AG09309 (cell line): ENCODE measurements around the gene AJAP1.

Experiments
- DNase-seq: peaks from one replicate; pipeline ENCODE4 v3.0.0-alpha.2; 2010; ENCODE audit warnings: low read depth
- H3K4me3 ChIP-seq: 2 replicates; pipeline ENCODE4 v1.5.1; 2011; ENCODE audit warnings: mild to moderate bottlenecking, low read depth, low read length, moderate library complexity; ENCODE audit not compliant: control insufficient read depth
- TF ChIP-seq, protein P1 (sequence below): IDR thresholded peaks from 2 replicates; pipeline ENCODE4 v1.5.1; 2011; ENCODE audit warnings: mild to moderate bottlenecking, low read depth, low read length, inconsistent platforms; ENCODE audit not compliant: insufficient read depth, control insufficient read depth; ENCODE audit errors: missing control alignments

The AJAP1 gene

DNA sequence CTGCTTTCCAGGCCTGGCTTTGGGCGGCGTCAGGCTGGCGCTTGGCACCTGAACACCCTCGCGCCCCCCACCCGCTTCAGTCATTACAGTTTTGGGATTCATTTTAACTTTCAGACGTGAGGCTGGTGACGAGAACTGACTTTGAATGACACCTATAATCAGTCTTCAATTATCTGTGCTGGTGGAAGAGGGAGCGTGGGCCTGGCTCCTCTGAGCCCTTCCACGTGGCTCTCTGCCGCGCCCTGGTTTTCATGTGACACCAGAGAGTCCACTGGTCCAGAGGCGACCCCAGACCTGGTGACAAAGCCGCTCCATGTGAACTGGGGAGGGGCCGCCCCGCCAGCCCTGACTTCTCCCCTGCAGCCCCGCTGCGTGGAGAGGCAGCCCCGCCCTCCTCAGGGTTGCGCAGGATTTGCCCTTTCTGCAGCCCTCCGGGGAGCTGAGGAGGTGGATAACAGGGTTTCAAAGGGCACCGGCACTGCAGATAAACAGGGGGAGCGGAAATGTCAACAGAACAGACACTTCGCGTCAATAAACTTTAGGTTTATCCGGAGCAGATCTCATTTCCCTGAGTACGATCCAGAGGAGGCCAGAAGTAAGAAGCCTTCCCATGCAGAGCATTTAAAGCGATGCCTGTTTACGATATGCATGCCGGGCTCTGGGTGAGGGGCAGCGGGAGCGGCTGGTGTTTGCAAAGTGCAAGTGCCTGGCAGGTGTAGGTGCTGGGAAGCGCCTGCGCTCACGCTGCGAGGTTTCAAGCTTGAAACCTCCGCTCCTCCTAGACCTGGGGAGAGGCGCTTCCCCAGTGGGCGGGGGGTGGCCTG lies 56.4 kb downstream of the AJAP1 start:
- TF ChIP-seq, protein P1, sequence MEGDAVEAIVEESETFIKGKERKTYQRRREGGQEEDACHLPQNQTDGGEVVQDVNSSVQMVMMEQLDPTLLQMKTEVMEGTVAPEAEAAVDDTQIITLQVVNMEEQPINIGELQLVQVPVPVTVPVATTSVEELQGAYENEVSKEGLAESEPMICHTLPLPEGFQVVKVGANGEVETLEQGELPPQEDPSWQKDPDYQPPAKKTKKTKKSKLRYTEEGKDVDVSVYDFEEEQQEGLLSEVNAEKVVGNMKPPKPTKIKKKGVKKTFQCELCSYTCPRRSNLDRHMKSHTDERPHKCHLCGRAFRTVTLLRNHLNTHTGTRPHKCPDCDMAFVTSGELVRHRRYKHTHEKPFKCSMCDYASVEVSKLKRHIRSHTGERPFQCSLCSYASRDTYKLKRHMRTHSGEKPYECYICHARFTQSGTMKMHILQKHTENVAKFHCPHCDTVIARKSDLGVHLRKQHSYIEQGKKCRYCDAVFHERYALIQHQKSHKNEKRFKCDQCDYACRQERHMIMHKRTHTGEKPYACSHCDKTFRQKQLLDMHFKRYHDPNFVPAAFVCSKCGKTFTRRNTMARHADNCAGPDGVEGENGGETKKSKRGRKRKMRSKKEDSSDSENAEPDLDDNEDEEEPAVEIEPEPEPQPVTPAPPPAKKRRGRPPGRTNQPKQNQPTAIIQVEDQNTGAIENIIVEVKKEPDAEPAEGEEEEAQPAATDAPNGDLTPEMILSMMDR: no peak
- no peak overlapping the region for H3K4me3 ChIP-seq
- no peak for DNase-seq

DNA sequence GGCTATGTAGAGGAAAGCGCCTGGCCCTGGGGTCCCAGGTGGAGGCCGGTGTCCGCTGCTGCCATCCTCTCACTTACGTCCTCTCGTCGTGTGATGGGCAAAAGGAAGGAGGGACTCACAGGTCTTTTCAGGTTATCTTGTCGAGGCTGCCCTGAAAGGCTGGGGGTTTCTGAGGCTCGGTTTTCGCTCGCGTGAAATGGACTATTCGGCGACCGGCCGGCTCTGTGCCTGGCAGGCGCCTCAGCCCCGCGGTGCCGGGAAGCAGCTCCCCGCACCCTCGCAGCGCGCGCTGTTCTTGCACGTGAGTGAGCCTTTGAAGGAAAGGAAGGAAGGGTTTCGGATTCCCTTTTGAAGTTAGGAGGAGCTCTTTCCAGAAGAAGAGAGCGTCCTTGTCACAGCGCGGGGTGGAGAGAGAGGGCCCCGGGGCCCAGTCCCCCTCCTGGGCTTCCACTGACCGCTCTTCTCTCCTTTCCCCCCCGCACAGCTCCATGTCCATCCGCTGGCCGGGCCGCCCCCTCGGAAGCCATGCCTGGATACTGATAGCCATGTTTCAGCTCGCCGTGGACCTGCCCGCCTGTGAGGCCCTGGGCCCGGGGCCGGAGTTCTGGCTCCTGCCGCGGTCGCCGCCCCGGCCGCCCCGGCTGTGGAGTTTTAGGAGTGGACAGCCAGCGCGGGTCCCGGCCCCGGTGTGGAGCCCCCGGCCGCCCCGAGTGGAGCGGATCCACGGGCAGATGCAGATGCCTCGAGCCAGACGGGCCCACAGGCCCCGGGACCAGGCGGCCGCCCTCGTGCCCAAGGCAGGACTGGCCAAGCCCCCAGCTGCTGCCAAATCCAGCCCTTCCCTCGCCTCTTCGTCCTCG lies 57.2 kb downstream of the AJAP1 start:
- TF ChIP-seq, protein P1: no peak
- no peak overlapping the region for H3K4me3 ChIP-seq
- no peak for DNase-seq

DNA sequence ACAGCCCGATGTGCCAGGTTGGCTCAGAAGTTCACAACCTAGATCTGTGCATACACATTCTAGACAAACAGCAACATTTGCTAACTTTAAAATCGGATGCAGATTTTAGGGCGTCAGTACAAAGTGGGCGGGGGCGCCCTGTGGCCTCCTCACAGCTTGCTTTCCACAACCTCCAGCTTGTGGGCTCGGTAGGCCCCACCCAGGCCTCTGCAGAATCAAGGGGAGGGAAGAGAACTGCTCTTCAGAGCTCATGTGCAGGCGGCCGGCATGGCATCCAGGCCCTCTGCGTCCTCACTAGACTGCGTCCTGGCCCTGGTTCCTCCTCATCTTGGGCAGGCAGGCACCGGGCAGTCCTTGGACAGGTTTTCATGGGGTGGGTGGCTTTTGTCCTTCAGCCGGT lies 59.3 kb downstream of the AJAP1 start:
- no peak for DNase-seq
- TF ChIP-seq, protein P1: no peak

DNA sequence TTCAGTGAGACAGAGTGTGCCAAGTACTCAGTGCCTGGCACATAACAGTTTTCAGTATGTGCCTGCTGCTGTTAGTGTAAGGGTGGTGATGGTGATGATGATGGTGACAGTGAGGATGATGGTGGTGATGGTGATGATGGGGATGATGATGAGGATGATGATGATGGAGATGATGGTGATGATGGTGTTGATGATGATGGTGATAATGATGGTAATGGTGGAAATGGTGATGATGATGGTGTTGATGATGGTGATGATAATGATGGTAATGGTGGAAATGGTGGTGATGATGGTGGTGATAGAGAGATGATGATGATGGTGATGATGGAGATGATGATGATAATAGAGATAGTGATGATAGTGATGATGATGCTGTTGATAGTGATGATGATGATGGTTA lies 62.0 kb downstream of the AJAP1 start:
- DNase-seq: no peak
- TF ChIP-seq, protein P1: no peak
- H3K4me3 ChIP-seq: no peak overlapping the region

More for the DNA sequence above, 59.3 kb downstream of the AJAP1 start:
- H3K4me3 ChIP-seq: no peak overlapping the region

DNA sequence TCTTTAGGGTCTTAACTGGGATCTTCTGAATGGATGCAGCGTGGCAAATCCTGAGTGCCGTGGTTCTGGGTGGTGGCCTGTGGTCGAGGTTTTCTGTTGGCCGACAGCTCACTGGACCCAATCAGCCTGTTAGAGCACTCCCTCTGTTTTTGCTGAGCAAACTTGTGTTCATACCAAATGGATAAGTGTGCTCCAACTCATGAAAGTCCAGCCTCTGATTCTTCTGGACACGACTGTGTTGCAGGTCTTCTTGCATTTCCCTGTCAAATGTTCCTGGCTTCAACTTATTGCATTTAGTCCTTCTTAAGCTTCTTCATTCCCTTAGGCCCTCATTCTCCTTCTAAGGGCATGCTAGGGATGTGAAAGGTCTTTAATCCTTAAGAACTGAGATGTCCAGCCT lies 63.7 kb downstream of the AJAP1 start:
- H3K4me3 ChIP-seq: no peak overlapping the region
- DNase-seq: no peak
- TF ChIP-seq, protein P1: no peak

DNA sequence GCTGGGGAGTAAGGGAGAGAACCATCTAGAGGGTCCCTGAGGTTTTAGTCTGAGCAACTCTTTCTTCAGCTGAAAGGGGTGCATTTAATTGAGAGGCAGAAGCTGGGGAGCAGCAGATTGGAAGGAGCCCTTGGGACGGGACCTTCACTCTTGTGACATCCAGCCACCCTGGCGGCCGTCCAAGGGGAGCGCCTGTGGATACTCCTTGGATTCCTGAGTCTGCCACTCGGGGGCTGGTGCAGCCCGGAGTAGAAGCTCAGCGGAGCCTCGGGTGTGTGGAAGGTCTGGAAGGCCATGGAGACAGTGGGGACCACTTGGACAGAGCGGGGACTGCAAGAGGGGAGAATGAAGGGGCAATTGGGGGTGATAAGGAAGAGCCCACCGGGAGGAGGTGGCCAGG lies 68.7 kb downstream of the AJAP1 start:
- H3K4me3 ChIP-seq: no peak overlapping the region
- TF ChIP-seq, protein P1: no peak
- DNase-seq: no peak
